DOHH2 (cell line): ENCODE data around the gene XAF1.

Source experiments
- EZH2phosphoT487 ChIP-seq: fragments of 200-600 bp; sonication (generic); IDR thresholded peaks from 2 replicates; pipeline ENCODE4 v1.6.1; 2017; ENCODE audit warnings: borderline replicate concordance, mild to moderate bottlenecking, antibody characterized with exemption, low read length, moderate library complexity, mixed read lengths
- TF ChIP-seq, protein P1 (sequence below): fragments of 200-600 bp; sonication (generic); IDR thresholded peaks from one replicate; pipeline ENCODE4 v1.5.1; 2014; ENCODE audit warnings: antibody characterized with exemption, mild to moderate bottlenecking, low read depth, low read length; ENCODE audit not compliant: poor library complexity, severe bottlenecking

- TF ChIP-seq, protein P1, sequence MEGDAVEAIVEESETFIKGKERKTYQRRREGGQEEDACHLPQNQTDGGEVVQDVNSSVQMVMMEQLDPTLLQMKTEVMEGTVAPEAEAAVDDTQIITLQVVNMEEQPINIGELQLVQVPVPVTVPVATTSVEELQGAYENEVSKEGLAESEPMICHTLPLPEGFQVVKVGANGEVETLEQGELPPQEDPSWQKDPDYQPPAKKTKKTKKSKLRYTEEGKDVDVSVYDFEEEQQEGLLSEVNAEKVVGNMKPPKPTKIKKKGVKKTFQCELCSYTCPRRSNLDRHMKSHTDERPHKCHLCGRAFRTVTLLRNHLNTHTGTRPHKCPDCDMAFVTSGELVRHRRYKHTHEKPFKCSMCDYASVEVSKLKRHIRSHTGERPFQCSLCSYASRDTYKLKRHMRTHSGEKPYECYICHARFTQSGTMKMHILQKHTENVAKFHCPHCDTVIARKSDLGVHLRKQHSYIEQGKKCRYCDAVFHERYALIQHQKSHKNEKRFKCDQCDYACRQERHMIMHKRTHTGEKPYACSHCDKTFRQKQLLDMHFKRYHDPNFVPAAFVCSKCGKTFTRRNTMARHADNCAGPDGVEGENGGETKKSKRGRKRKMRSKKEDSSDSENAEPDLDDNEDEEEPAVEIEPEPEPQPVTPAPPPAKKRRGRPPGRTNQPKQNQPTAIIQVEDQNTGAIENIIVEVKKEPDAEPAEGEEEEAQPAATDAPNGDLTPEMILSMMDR: no peak
- no peak for TF ChIP-seq EZH2phosphoT487
Observed at GRCh38 chr17:6753546-6753945, 2.3 kb upstream of the XAF1 start.
